ENCODE results near the gene TIGAR. TPM values are rescaled to one million over a fixed set of nuclear protein-coding genes. Genes with fewer than 3 reads are reported as not detected.

TIGAR gene
- total RNA-seq, 1 donor from 2014 or later = 20.7 TPM

GRCh38 chr12:4402996-4403395 lies 82.0 kb downstream of the TIGAR start:
- TF ChIP-seq CTCF (IDR thresholded peaks at IDR 0.05; ENCODE audit: partially characterized antibody, unreplicated experiment) = no peak
- H3K4me3 Mint-ChIP-seq (ENCODE audit: unreplicated experiment) = no peak overlapping the region
- no peak for DNase-seq
- H3K9me3 Mint-ChIP-seq (ENCODE audit: unreplicated experiment) = peaks cover 3% of the 10 kb centered on the region
- peaks cover 7% of the 10 kb centered on the region for H3K27me3 Mint-ChIP-seq (ENCODE audit: unreplicated experiment)
- no peak overlapping the region for H3K27ac Mint-ChIP-seq (ENCODE audit: unreplicated experiment)
- peaks cover 19% of the 10 kb centered on the region for H3K36me3 Mint-ChIP-seq (ENCODE audit: unreplicated experiment)
- no peaks in the 10 kb centered on the region for H3K4me1 Mint-ChIP-seq (ENCODE audit: low read depth, unreplicated experiment)

Other genes with a start within 250 kb of the TIGAR start
- gene CCND2, start 47.5 kb upstream of the TIGAR start, total RNA-seq (ENCODE audit: unreplicated experiment) = 98.0 TPM
- gene FGF23, start 58.5 kb downstream of the TIGAR start, total RNA-seq (ENCODE audit: unreplicated experiment) = not detected
- gene FGF6, start 124.6 kb downstream of the TIGAR start, total RNA-seq (ENCODE audit: unreplicated experiment) = not detected
- 5.5 TPM for gene RAD51AP1, start 217.7 kb downstream of the TIGAR start, total RNA-seq (ENCODE audit: unreplicated experiment)
- gene DYRK4, start 241.0 kb downstream of the TIGAR start, total RNA-seq (ENCODE audit: unreplicated experiment) = 6.7 TPM